Stimulated activated naive B cell treated with anti-CD40 and anti-IgM and Interleukin-4, amounts not matched to agents 10 μg/mL and 1 μg/mL and 100 μg/mL, for 72 hours (primary cell): ENCODE measurements around the gene FXYD6.

ENCODE experiments used
- ATAC-seq, 2 donors: fragments of 150-1000 bp; cut with Tn5 transposase; replicated peaks; 2 replicates each; pipeline ENCODE4 v1.10.0; 2021; ENCODE audit warnings: moderate library complexity in 1 of 2
- DNase-seq: peaks from one replicate; pipeline ENCODE4 v3.0.0; 2021
- H3K27ac Mint-ChIP-seq: one replicate; pipeline ENCODE4 v1.8.0; 2022; ENCODE audit warnings: mild to moderate bottlenecking, mixed read lengths
- H3K27me3 Mint-ChIP-seq, 2 donors: one replicate each; pipeline ENCODE4 v1.8.0; 2022; ENCODE audit warnings: mixed read lengths in 2 of 2
- H3K36me3 Mint-ChIP-seq, 2 donors: one replicate each; pipeline ENCODE4 v1.8.0; 2022; ENCODE audit warnings: mixed read lengths in 2 of 2, mild to moderate bottlenecking in 1 of 2
- H3K4me1 Mint-ChIP-seq, 2 donors: one replicate each; pipeline ENCODE4 v1.8.0; 2022; ENCODE audit warnings: mixed read lengths in 2 of 2, mild to moderate bottlenecking in 1 of 2
- H3K4me3 Mint-ChIP-seq, 2 donors: one replicate each; pipeline ENCODE4 v1.8.0; 2022; ENCODE audit warnings: mild to moderate bottlenecking in 2 of 2, mixed read lengths in 2 of 2, moderate library complexity in 1 of 2
- H3K9me3 Mint-ChIP-seq, 2 donors: one replicate each; pipeline ENCODE4 v1.8.0; 2022; ENCODE audit warnings: mixed read lengths in 2 of 2, mild to moderate bottlenecking in 1 of 2

FXYD6 gene

DNA sequence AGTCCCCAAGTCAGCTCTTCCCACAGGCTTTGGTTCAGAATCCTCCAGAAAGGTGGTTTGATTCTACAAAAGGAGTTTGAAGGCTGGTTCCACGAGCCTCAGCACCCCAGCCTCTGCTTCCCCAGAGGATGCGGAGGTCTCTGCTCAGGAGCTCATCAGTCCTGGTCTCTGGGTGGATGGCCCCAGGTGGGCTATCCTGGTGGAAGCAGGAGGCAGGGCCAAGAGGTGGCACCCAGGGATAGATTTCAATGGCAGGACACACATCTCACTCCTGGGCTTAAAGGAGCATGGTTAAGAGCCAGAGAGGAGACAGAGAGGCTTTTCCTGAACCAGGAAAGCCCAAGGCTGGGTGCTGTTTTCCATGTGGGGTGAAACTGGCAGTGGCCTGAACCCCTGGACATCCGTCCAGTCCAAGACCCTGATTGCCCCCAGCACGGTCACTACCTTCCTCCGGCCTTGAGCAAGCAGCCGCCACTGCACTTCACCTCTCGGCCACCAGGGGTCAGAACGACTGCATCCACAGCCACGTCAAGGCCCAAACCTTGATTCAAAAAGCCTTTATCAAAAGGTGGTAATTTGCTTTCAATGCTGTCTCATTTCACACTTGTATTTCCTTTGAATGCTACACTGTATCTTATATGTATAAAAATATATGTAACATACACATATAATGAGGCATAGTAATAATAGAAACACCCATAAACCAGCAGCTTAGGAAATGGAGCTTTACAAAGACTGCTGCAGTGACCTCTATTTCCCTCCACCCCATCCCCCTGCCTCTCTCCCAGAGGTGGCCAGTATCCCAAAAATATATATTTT is 32.6 kb downstream of the FXYD6 start:
- Mint-ChIP-seq H3K4me1 (peaks cover 7 to 12% of the 10 kb centered on the region in 2 donors), H3K27me3 (no peaks in the 10 kb centered on the region), H3K36me3 (no peaks in the 10 kb centered on the region), H3K4me3 (no peak overlapping the region), H3K27ac (peak overlapping the region; percentile 39), H3K9me3 (no peaks in the 10 kb centered on the region)
- ATAC-seq (peak; percentile 77 to 88), DNase-seq (peak; percentile 55)

DNA sequence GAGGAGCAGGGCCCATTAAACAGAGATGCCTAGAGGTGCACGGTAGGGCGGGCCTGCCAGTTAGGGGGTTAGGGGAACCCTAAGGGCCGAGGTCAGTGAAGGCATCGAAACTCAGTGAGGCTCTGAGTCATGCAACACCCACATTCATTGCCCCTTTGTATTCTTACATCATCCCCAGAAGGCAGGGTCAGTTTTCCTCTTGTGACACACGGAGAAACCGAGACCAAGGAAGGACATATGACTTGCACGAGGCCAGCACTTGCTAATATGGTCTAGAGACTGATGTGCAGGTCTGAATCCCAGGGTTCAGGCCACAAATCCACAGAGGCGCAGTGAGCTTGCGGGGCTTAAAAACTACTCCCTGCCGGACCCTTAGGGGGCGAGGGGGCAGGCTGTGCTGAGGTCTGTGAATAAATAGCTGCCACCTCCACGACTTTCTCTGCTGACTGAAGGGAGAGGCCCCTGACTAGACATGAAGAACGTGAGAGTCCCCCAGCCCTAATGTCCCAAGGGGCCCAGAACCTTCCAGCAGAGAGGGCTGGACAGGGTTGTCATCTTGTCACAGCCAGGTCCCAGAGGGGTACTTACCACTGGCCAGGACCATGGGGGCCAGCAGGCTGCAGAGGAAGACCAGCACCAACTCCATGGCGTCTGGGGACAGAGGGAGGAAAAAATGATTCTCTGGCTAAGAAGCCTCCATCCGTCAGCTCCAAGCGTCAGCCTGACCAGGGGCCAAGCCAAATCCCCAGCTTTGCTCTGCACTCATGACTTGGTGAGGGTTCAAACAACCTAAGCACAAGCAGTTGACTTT is 34.1 kb downstream of the FXYD6 start:
- no peak for DNase-seq
- no peaks in the 10 kb centered on the region for H3K9me3 Mint-ChIP-seq
- peaks cover 7 to 12% of the 10 kb centered on the region in 2 donors for H3K4me1 Mint-ChIP-seq
- ATAC-seq, result no peak
- no peaks in the 10 kb centered on the region for H3K36me3 Mint-ChIP-seq
- H3K27me3 Mint-ChIP-seq, result peaks cover 2 to 12% of the 10 kb centered on the region in 2 donors
- no peak overlapping the region for H3K4me3 Mint-ChIP-seq
- no peak overlapping the region for H3K27ac Mint-ChIP-seq

DNA sequence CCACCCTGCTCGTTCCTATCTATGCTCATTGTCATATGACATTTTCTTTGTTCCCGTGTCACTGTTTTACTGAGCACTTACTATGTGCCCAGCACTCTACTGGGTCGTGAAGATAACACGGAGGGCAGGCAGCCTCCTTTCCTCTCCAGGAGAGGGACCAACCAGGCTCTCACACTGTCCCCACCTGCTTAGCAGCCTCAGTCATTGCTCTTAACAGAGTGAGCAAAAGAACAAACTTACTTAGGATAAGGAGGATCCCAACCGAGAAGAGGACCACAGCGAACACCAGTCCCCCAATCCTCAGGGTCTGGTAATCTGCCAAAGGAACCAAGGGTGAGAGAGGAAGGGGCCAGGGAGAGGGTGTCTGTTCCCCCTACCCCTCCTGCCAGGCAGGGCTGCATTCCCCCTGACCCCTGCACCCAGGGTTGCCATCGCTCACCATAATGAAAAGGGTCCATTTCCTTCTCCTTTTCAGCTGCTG is 34.9 kb downstream of the FXYD6 start:
- Mint-ChIP-seq H3K9me3 (no peaks in the 10 kb centered on the region), H3K36me3 (no peaks in the 10 kb centered on the region), H3K27me3 (peaks cover 9 to 19% of the 10 kb centered on the region in 2 donors), H3K27ac (no peak overlapping the region), H3K4me3 (no peak overlapping the region), H3K4me1 (peaks cover 7 to 12% of the 10 kb centered on the region in 2 donors)
- DNase-seq (no peak), ATAC-seq (no peak)

DNA sequence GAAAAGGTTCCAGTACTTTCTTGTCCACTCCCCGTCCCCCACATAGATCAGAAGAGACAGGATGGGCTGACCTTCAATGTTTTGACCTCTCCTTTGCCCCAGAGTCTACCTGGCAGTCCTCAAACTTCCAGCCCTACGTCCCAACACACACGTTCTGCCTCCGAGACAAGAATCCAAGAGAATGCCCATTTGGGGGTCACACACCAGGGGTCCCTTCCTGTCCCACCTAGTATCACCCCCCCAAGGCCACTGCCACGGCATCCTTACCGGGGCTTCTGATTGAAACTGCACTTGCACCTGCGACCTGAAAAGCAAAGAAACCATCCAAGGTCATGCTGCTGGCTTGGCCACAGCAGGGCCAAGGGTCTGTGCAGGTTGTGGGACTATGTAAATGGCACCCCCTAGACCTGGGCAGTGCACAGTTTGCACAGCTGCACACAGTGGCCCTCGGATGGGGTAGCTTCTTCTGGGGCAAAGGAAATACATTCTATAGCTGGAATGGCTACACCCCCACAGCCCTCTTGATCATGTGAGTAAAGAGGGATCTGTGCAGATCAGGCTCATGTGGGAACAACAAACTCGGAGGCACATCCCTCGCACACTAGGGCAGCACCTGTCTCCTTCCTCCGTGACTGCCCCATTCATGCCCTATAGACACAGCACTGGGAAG is 35.4 kb downstream of the FXYD6 start:
- ATAC-seq, result no peak
- no peaks in the 10 kb centered on the region for H3K9me3 Mint-ChIP-seq
- H3K4me3 Mint-ChIP-seq, result no peak overlapping the region
- DNase-seq, result no peak
- H3K36me3 Mint-ChIP-seq, result no peaks in the 10 kb centered on the region
- no peak overlapping the region for H3K27ac Mint-ChIP-seq
- H3K27me3 Mint-ChIP-seq, result peaks cover 15 to 23% of the 10 kb centered on the region in 2 donors
- H3K4me1 Mint-ChIP-seq, result peaks cover 7 to 12% of the 10 kb centered on the region in 2 donors

DNA sequence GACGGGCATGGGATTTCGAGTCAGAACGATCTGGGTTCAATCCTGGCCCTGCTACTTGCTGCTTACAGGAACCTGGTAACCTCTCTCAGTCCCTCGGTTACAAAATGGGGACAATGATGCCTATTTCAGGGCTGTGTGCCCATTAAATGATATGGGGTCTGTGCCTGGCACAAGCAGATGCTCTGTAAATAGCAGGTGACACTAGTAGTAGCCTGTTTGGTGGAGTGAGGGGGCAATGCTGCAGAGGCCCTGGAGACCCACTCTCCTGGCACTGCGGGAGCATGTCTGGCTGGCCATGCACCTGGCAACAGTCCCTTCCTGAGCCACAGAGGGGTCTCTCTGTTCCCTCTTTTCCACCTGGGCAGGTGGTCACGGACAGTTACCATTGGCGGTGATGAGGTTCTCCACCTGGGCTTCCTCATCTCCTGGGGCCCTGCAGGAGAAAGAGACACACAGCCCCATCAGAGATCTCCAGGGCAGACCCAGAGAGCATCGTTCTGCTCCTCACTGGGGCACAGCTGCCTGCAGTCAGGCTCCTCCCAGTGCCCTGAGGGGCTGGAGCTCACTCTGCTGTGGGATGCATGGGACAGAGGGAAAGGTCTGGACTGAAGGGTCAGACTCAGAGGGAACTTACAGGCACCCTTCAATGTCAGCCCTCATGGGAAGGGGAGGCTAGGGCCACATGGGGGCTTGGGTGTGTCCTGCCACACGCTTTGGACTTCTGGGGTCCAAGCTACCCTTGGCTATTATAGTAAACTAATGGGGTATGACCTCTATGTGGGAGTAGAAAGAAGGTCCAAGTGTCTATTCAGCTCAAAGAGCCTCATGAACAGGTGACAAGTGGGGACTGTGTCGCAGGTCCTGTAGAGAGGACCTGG is 36.3 kb downstream of the FXYD6 start:
- peaks cover 7 to 13% of the 10 kb centered on the region in 2 donors for H3K4me1 Mint-ChIP-seq
- H3K9me3 Mint-ChIP-seq, result no peaks in the 10 kb centered on the region
- peaks cover 15 to 23% of the 10 kb centered on the region in 2 donors for H3K27me3 Mint-ChIP-seq
- H3K27ac Mint-ChIP-seq, result no peak overlapping the region
- no peak overlapping the region for H3K4me3 Mint-ChIP-seq
- H3K36me3 Mint-ChIP-seq, result no peaks in the 10 kb centered on the region
- ATAC-seq (no peak), DNase-seq (no peak)

DNA sequence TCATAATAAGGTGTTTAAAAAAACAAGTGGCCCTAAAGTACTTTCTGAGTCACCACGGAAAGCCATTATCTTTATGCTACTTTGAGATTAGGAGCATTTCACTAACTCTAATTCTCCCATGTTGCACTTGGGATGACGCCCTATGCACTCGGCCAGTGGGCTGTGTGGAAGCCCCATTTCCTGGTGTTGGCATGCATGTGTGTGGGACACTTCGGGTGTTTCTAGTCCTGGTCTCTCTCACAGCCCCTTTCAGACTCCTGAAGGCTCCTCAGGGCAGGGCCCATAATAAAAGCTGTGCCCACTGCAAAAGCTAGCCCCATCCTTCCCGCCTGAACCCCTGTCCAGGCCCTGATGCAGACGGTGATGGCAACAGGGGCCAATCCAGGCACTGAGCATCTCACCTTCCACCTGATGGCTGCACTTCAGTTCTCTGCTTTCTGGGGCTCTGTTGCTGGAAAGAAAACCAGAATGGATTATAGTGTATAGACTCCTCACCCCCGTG is 37.0 kb downstream of the FXYD6 start:
- DNase-seq (no peak), ATAC-seq (no peak)
- Mint-ChIP-seq H3K36me3 (no peaks in the 10 kb centered on the region), H3K4me1 (peaks cover 12 to 18% of the 10 kb centered on the region in 2 donors), H3K27me3 (peaks cover 15 to 23% of the 10 kb centered on the region in 2 donors), H3K27ac (no peak overlapping the region), H3K4me3 (no peak overlapping the region), H3K9me3 (no peaks in the 10 kb centered on the region)

DNA sequence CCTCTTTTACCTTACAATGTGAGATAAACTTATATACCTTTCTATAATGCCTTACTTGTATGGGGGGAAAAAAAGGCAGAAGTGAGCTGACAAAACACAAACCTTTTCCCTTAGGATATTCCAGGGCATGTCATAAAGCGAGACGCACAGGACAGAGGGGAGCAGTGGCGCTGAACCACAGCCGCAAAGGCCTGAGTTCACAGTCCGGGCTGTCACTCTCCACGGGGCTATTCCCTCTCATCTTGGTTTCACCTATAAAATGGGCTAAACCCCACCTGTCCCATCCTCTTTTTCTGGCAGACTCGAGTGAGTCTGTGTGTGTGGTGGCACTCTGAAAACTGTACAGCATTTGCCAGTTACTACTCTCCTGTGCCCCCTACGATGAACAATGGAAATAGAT is 37.6 kb downstream of the FXYD6 start:
- H3K9me3 Mint-ChIP-seq, result no peaks in the 10 kb centered on the region
- H3K4me1 Mint-ChIP-seq, result peaks cover 14 to 20% of the 10 kb centered on the region in 2 donors
- DNase-seq, result no peak
- no peaks in the 10 kb centered on the region for H3K36me3 Mint-ChIP-seq
- H3K27ac Mint-ChIP-seq, result no peak overlapping the region
- H3K4me3 Mint-ChIP-seq, result no peak overlapping the region
- peaks cover 15 to 23% of the 10 kb centered on the region in 2 donors for H3K27me3 Mint-ChIP-seq
- ATAC-seq, result no peak

DNA sequence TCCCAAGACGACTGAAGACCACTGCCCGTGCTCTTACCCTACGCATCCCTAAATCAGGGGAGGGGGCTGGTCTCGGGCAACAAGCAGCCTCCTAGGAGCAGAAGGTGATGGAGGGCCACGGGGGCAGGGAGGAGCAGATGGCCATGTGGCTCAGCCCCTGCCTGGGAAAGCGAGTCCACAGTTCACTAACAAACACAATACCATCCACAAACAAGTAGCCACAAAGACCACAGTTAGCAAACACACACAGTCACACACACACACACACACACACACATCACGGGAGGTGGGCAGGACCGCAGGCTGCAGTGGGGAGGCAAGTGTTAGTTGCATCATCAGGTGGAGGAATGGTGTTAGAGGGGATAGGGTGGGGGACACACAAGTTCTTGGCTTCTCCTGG is 38.7 kb downstream of the FXYD6 start:
- ATAC-seq (no peak), DNase-seq (no peak)
- no peaks in the 10 kb centered on the region for H3K9me3 Mint-ChIP-seq
- H3K4me1 Mint-ChIP-seq, result peaks cover 18 to 19% of the 10 kb centered on the region in 2 donors
- H3K27me3 Mint-ChIP-seq, result peaks cover 15 to 23% of the 10 kb centered on the region in 2 donors
- no peaks in the 10 kb centered on the region for H3K36me3 Mint-ChIP-seq
- H3K27ac Mint-ChIP-seq, result no peak overlapping the region
- H3K4me3 Mint-ChIP-seq, result no peak overlapping the region

DNA sequence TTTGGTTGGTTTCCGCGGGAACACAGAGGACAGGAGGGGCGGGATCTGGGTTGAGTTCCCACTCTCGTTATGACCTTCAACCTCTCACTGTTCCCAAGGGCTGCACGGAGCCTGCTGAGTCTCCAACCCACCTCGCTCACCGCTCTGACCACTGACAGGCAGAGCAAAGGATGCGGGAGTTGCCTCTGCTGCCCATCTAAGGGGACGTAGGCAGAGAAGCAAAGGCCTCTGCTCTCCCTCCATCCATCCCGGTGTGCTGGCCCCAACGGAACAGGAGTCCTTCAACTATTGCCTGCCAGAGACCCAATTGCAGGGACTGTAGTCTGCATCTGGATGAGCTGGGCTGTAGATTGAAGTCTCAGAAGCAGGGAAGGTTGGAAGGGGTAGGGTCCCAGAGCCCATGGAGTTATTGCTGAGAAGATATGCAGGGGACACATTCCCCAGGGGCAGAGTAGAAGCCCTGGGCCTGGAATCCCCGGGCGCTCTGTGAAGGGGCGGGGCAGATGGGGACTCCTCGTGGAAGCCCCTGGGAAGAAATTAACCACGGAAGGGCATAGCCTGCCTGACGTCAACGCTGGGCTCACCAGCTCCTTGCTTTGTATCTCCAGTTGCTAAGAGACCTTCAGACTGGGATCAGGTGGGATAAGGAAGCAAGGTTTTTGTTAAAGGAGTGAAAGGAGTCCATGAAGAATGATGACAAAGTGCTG is 39.2 kb downstream of the FXYD6 start:
- H3K4me1 Mint-ChIP-seq, result peaks cover 16 to 21% of the 10 kb centered on the region in 2 donors
- H3K9me3 Mint-ChIP-seq, result no peaks in the 10 kb centered on the region
- peaks cover 15 to 23% of the 10 kb centered on the region in 2 donors for H3K27me3 Mint-ChIP-seq
- H3K4me3 Mint-ChIP-seq, result no peak overlapping the region
- DNase-seq (no peak), ATAC-seq (no peak)
- no peak overlapping the region for H3K27ac Mint-ChIP-seq
- no peaks in the 10 kb centered on the region for H3K36me3 Mint-ChIP-seq

DNA sequence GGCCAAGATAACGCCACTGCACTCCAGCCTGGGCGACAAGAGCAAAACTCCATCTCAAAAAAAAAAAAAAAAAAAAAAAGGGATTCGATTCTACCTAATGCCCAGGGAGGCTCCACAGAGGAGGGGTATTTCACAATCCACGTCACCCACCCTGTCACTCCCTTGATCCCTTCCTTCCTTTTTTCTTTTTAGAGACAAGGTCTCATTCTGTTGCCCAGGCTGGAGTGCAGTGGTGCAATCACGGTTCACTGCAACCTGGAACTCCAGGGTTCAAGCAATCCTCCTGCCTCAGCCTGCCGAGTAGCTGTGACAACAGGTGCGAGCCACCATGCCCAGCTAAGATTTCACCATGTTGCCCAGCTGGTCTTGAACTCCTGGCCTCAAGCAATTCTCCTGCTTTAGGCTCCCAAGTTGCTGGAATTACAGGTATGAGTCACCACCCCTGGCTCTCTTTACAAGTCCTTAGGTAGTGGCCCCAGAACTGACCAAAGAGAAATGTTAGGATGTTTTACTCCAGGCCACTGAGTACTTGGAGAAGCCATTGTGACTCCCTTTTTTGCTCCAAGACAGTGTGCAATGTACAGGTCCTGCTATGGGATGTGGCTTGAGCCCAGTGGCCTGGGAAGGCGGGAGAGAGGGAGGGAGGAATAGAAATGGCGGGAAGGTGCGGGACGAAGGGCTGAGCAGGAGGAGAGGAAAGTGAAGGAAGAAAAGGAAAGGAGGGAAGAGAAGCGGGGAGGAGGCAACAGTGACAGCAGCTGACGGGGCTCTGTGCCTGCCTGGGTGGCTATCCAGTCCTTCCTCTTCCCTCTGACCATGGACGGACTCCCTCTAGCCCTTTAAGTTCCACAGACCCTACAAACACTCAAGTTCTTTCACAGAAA is 40.1 kb downstream of the FXYD6 start:
- H3K27me3 Mint-ChIP-seq, result peaks cover 15 to 23% of the 10 kb centered on the region in 2 donors
- DNase-seq (no peak), ATAC-seq (no peak)
- no peak overlapping the region for H3K27ac Mint-ChIP-seq
- H3K36me3 Mint-ChIP-seq, result no peaks in the 10 kb centered on the region
- H3K4me1 Mint-ChIP-seq, result peaks cover 14 to 18% of the 10 kb centered on the region in 2 donors
- no peaks in the 10 kb centered on the region for H3K9me3 Mint-ChIP-seq
- no peak overlapping the region for H3K4me3 Mint-ChIP-seq

DNA sequence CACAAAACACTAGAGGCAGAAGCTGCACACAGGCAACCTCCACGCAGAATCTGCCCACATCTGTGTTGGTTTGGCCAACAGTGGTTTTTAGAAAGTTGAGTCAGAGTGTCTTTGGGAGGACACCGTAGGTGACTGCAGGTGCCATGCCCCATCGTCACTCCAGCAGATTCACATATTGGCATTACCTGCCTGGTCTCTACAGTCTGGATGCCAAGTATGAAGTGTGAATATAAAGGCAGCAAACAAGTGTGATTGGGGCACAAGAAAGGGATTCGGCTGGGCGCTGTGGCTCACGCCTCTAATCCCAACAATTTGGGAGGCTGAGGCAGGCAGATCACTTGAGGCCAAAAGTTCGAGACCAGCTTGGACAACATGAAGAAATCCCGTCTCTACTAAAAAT is 40.9 kb downstream of the FXYD6 start:
- H3K27ac Mint-ChIP-seq, result no peak overlapping the region
- H3K36me3 Mint-ChIP-seq, result no peaks in the 10 kb centered on the region
- no peak for DNase-seq
- H3K4me1 Mint-ChIP-seq, result peaks cover 20 to 26% of the 10 kb centered on the region in 2 donors
- no peak for ATAC-seq
- H3K9me3 Mint-ChIP-seq, result no peaks in the 10 kb centered on the region
- peaks cover 15 to 23% of the 10 kb centered on the region in 2 donors for H3K27me3 Mint-ChIP-seq
- H3K4me3 Mint-ChIP-seq, result no peak overlapping the region

DNA sequence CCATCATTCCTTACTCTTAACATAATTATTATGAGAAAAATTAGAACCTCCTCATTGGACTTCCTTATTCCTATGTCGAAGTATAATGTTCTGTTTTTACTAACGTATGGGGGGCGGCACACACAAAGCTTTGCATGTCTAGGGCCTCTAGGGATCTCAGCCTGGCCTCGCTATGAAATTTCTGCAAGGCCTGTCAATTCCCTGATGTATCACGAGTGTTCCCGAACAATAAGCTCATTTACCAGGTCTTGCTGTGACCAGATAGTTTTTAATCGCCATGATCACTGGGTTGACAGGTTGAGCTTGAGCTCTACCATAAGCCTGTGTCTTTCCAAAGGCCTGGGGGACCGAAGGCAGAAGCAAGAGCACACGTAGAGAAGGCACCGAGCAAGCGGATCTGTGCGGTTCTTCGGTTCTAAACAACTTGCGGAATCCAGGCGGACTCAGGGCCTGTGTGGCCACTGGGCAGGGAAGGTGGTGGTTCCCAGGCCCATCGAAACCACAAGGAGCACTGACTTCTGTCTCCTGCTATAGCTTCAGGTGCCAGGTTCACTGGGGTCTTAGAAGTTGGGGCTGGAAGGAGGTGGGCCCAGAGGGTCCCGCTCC is 41.5 kb downstream of the FXYD6 start:
- ATAC-seq, result no peak
- no peak overlapping the region for H3K4me3 Mint-ChIP-seq
- H3K4me1 Mint-ChIP-seq, result peaks cover 25 to 32% of the 10 kb centered on the region in 2 donors
- H3K9me3 Mint-ChIP-seq, result no peaks in the 10 kb centered on the region
- peaks cover 15 to 28% of the 10 kb centered on the region in 2 donors for H3K27me3 Mint-ChIP-seq
- no peaks in the 10 kb centered on the region for H3K36me3 Mint-ChIP-seq
- no peak overlapping the region for H3K27ac Mint-ChIP-seq
- DNase-seq, result no peak
